ENCODE data around the gene LCNL1. TPM values are rescaled to one million over a fixed set of nuclear protein-coding genes. Genes with fewer than 3 reads are reported as not detected.

Gene LCNL1
- total RNA-seq, 6 donors from 2014 or later, result 0.61 to 6.3 (median 1.8) TPM; not detected in 1

- no peaks in the 10 kb centered on the region for H3K27me3 ChIP-seq
- no peaks in the 10 kb centered on the region for H3K36me3 ChIP-seq
- ATAC-seq (ENCODE audit: low FRiP score in 2 of 2) (no peak), DNase-seq (peak in 1 of 2 donors; percentile 58)
- TF ChIP-seq, protein P1, sequence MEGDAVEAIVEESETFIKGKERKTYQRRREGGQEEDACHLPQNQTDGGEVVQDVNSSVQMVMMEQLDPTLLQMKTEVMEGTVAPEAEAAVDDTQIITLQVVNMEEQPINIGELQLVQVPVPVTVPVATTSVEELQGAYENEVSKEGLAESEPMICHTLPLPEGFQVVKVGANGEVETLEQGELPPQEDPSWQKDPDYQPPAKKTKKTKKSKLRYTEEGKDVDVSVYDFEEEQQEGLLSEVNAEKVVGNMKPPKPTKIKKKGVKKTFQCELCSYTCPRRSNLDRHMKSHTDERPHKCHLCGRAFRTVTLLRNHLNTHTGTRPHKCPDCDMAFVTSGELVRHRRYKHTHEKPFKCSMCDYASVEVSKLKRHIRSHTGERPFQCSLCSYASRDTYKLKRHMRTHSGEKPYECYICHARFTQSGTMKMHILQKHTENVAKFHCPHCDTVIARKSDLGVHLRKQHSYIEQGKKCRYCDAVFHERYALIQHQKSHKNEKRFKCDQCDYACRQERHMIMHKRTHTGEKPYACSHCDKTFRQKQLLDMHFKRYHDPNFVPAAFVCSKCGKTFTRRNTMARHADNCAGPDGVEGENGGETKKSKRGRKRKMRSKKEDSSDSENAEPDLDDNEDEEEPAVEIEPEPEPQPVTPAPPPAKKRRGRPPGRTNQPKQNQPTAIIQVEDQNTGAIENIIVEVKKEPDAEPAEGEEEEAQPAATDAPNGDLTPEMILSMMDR (IDR thresholded peaks at IDR 0.05), result no peak
- TF ChIP-seq EP300 (IDR thresholded peaks at IDR 0.05) (no peak), POLR2AphosphoS5 (IDR thresholded peaks at IDR 0.05) (no peak), POLR2A (IDR thresholded peaks at IDR 0.05) (no peak)
- H3K4me3 ChIP-seq, result no peak overlapping the region
- H3K4me1 ChIP-seq, result peaks cover 13 to 28% (median 14%) of the 10 kb centered on the region in 4 donors
- 86 to 88% methylated on average over 1 to 10 of the region's 11 CpGs for WGBS, 2 donors
- H3K27ac ChIP-seq, result no peak overlapping the region
- H3K9me3 ChIP-seq, result no peaks in the 10 kb centered on the region
Measured at GRCh38 chr9:136970361-136970760, 12.4 kb upstream of the LCNL1 start.

GRCh38 chr9:136971746-136972145, 11.0 kb upstream of the LCNL1 start:
- Histone ChIP-seq H3K9me3 (no peaks in the 10 kb centered on the region), H3K4me3 (no peak overlapping the region), H3K36me3 (no peaks in the 10 kb centered on the region), H3K4me1 (peaks cover 21 to 31% (median 24%) of the 10 kb centered on the region in 4 donors), H3K27me3 (no peaks in the 10 kb centered on the region), H3K27ac (no peak overlapping the region)
- DNase-seq (peak in 1 of 2 donors; percentile 73), ATAC-seq (ENCODE audit: low FRiP score in 2 of 2) (no peak)
- TF ChIP-seq POLR2A (IDR thresholded peaks at IDR 0.05) (no peak), POLR2AphosphoS5 (IDR thresholded peaks at IDR 0.05) (no peak), EP300 (IDR thresholded peaks at IDR 0.05) (no peak)
- TF ChIP-seq, protein P1 (IDR thresholded peaks at IDR 0.05), result no peak
- 82% methylated on average over 11 of the region's 14 CpGs; no CpG with 5 or more reads in 1 of the 2 donors for WGBS, 2 donors

DNA sequence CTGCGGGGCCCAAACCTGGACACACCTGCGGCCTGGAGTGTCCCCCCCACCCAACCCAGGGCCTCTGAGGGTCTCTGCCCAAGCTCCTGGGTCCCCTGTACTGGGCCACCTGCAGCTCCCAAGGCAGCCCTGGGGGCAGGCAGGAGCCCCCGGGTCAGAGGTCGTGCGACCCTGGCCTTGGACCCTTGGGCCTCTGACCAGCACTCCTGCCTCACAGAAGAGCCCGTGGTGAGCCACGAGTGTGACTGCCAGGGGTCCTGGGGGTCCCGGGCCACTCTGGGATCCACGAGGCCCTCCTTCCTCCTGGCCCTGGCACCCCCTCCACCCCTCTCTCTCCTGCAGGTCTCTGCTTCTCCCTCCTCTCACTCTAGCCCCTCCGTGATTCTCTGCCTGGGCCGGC, 10.5 kb upstream of the LCNL1 start:
- no peak for ATAC-seq (ENCODE audit: low FRiP score in 2 of 2)
- peak in 1 of 2 donors; percentile 66 for DNase-seq
- TF ChIP-seq POLR2AphosphoS5 (IDR thresholded peaks at IDR 0.05) (no peak), POLR2A (IDR thresholded peaks at IDR 0.05) (no peak), EP300 (IDR thresholded peaks at IDR 0.05) (no peak)
- TF ChIP-seq, protein P1 (IDR thresholded peaks at IDR 0.05), result no peak
- H3K4me1 ChIP-seq, result peaks cover 27 to 37% (median 29%) of the 10 kb centered on the region in 4 donors
- H3K4me3 ChIP-seq, result no peak overlapping the region
- H3K36me3 ChIP-seq, result no peaks in the 10 kb centered on the region
- no peaks in the 10 kb centered on the region for H3K9me3 ChIP-seq
- WGBS, 2 donors, result 65 to 90% methylated on average over 3 to 7 of the region's 11 CpGs
- H3K27me3 ChIP-seq, result no peaks in the 10 kb centered on the region
- no peak overlapping the region for H3K27ac ChIP-seq

DNA sequence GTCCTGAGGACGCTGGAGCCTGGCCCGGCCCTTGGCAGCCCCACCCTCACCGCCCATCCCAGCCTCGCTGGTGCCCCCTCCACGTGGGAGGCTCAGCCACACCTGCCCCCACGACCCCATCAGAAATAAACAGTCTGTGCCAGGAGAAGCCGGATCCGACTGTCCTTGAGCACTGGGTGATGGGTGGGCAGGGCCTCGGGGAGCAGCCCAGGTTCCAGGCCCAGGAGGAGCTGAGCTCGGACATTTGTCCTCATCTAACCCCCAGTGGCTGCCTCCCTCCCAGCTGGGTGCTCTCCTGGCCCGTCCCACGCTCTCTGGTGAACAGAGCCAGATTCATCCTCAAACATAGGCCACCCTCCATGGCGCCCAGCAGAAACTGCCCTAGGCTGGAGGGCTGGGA, 10.1 kb upstream of the LCNL1 start:
- 50 to 69% methylated on average over 7 to 13 of the region's 13 CpGs for WGBS, 2 donors
- TF ChIP-seq, protein P1 (IDR thresholded peaks at IDR 0.05), result no peak
- no peak for TF ChIP-seq POLR2A (IDR thresholded peaks at IDR 0.05)
- TF ChIP-seq POLR2AphosphoS5 (IDR thresholded peaks at IDR 0.05), result no peak
- no peak for TF ChIP-seq EP300 (IDR thresholded peaks at IDR 0.05)
- no peak for ATAC-seq (ENCODE audit: low FRiP score in 2 of 2)

More for the DNA sequence above, 10.1 kb upstream of the LCNL1 start:
- H3K4me1 ChIP-seq, result peaks cover 29 to 41% (median 34%) of the 10 kb centered on the region in 4 donors
- no peak overlapping the region for H3K27ac ChIP-seq
- H3K27me3 ChIP-seq, result no peaks in the 10 kb centered on the region
- H3K36me3 ChIP-seq, result no peaks in the 10 kb centered on the region
- H3K9me3 ChIP-seq, result no peaks in the 10 kb centered on the region
- peak in 1 of 2 donors; percentile 71 for DNase-seq
- no peak overlapping the region for H3K4me3 ChIP-seq

Data from upper lobe of left lung (tissue), 6 donors.